HG02763 (cell line): ENCODE data around the gene PTOV1.
"Not testable (repeated sequence)": the region's sequence is repeated elsewhere in the genome, so short reads cannot be mapped to it uniquely, and the experiment has no call there.

ENCODE experiments used
- ATAC-seq: cut with Tn5 transposase; IDR thresholded peaks from one replicate; pipeline ENCODE4 v1.9.1; 2021; ENCODE audit warnings: mild to moderate bottlenecking, moderate library complexity; ENCODE audit not compliant: unreplicated experiment

The PTOV1 gene

DNA sequence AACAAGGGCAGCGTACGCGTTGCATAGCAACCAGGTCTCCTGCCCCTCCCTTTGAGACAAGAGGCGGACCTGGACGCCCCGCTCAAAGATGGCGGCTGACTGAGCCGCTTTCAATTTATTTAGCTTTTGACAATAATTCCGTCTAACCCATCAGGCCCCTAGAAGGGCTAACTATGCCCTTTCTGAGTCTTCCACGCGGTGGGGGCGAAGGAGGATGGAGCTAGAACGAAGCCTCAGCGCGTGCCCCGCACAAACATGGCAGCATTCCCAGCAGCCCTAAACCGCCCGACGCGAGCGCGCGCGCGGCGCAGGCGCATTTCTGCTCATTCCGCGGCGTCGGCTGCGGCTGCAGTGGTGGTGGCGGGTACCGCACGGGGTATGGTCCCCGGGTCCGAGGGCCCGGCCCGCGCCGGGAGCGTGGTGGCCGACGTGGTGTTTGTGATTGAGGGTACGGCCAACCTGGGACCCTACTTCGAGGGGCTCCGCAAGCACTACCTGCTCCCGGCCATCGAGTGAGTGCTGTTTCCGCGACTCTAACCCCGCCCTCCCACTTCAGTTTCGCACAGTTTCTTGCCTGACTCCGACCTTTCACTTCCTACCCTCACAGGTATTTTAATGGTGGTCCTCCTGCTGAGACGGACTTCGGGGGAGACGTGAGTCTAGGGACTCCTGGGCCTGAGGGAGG lies 32.9 kb upstream of the PTOV1 start, which contains the start of gene MED25:
Gene MED25, plus strand, starts transcription at position 326 of the 685 bp plus-strand sequence. Its CDS starts 53 bp downstream, at position 379.
- peak; percentile 66 for ATAC-seq

DNA sequence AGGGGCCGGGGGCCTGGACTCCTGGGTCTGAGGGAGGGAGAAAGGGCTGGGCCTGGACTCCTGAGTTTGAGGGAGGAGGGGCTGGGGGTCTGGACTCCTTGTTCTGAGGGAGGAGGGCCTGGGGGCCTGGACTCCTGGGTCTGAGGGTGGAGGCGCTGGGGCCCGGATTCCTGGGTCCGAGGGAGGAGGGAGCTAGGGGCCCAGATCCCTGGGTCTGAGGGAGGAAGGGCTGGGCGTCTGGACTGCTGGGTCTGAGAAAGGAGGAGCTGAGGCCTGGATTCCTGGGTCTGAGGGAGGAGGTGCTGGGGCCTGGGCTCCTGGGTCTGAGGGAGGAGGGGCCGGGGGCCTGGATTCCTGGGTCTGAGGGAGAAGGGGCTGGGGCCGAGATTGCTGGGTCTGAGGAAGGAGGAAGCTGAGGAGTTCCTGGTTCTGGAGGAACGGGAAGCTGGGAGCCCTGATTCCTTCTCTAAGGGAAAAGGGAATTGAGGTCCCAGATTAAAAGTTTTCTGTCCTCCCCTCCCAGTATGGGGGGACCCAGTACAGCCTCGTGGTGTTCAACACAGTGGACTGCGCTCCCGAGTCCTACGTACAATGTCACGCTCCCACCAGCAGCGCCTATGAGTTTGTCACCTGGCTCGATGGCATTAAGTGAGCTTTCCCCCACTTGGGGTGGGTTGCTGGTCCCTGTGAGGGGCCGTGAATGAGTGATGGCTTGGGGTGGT lies 32.1 kb upstream of the PTOV1 start:
- ATAC-seq = no peak

DNA sequence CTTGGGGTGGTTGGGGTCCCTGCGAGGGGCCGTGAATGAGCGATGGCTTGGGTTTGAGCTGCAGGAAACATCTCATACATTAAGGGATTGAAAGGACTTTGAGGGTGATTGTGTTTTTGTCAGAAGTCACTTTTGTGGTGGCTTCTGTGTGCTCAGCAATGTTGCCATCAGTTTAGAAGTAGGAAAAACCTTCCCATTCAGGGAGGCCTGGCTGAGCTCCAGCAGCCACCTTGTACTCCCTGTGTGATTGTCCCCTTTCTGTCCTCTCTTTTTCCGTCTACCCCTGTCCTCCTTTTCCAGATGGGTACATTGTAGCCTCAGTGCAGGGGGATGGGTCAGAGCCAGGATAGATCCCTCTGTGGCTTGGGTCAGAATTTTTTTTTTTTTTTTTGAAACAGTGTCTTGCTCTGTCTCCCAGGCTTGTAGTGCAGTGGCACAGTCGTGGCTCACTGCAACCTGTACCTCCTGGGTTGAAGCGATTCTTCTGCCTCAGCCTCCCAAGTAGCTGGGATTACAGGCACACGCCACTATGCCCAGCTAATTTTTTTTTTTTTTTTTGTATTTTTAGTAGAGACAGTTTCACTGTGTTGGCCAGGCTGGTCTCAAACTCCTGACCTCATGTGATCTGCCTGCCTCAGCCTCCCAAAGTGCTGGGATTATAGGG lies 31.4 kb upstream of the PTOV1 start:
- ATAC-seq = not testable (repeated sequence)

DNA sequence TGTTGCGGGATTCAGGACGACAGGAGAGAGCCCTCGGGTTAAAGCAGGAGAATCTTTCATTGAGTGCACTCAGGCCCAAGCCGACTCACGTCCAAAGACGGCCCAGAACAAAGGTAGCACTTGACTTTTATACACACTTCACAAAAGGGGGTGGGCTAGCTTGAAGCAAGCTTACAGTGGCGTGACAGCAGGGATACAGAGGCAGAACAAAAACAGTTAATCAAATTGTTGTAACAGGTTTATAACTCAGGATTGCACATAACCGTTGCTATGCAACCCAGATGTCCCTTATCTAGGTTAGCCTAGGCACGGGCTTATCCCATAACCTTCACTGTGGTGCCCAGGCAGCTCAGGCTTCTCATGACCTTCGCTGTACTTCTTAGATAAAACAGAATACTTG lies 30.8 kb upstream of the PTOV1 start:
- ATAC-seq = no peak

DNA sequence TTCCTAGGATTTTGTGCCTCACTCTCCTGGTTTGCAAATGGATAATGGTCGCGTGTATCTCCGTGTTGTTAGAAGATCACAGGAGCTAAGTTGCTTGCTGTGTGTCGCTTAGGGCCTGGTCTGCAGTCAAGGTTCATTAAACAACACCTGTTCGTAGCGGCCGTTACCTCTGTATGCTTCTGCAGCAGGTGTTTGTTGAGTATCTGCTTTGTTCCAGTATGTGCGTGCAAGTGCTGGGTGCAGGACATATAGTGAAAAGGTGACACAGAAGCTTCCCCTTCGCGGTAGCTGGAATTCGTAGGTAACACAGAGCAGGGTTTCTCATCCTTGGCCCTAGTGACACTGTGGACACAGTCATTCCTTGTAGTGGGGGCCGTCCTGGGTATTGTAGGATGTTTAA lies 27.5 kb upstream of the PTOV1 start:
- no peak for ATAC-seq

DNA sequence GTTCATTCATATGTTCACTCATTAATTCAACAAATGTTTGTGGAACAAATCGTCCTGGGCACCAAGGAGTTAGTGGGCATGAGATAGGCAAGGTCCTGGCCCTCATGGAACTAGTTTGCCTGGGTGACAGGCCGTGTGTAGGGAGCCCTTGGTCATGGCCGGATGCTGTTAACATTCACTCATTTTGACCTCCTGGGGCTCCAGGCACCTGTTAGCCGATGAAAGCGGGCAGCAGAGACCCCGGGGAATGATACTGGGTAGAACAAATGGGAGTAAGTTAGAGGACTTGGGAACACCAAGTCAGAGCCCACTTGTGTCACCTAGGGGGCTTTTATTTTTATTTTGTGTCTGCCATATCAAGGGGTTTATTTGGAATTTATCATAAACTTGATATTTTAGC lies 26.3 kb upstream of the PTOV1 start:
- ATAC-seq = no peak

DNA sequence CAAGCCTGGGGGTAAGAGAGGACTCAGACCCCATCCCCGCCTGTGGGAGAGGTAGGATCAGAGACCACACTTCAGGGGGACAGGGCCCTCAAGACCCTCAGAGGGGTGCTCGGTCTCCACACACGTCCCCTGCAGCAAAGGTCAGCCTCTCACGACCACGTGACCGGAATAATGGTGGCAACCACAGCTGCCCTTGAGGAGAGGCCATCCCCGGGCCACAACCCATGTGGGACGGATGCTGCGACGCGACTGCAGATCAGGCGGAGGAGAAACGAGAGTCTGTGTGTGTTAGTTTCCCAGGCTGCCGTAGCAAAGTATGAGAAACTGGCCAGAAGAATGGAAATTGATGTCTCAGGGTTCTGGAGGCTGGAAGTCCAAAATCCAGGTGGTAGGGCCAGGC lies 23.9 kb upstream of the PTOV1 start:
- ATAC-seq = no peak

DNA sequence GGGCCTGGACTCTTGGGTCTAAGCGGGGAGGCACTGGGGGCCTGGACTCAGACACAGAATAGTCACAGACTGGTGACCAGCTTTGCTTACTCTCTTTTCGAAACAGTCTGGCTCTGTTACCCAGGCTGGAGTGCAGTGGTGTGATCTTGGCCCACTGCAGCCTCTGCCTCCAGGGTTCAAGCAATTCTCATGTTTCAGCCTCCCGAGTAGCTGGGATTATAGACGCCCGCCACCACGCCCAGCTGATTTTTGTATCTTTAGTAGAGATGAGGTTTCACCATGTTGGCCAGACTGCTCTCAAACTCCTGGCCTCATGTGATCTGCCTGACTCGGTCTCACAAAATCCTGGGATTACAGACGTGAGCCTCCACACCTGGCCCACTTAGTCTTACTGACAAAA lies 21.8 kb upstream of the PTOV1 start:
- ATAC-seq = no peak

DNA sequence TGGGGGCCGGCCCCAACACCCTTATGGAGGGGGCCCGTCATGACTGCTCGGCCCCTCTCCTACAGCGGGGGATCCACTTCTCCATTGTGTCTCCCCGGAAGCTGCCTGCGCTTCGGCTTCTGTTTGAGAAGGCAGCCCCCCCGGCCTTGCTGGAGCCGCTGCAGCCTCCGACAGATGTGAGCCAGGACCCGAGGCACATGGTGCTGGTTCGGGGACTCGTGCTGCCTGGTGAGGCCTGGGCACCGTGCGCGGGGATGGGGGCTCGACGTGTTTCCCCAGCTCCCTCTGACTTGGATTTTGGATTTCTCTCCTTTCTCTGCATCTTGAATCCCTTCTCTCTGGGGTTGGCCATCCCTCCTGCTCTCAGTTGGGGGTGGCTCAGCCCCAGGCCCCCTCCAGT lies 21.2 kb upstream of the PTOV1 start:
- no peak for ATAC-seq

DNA sequence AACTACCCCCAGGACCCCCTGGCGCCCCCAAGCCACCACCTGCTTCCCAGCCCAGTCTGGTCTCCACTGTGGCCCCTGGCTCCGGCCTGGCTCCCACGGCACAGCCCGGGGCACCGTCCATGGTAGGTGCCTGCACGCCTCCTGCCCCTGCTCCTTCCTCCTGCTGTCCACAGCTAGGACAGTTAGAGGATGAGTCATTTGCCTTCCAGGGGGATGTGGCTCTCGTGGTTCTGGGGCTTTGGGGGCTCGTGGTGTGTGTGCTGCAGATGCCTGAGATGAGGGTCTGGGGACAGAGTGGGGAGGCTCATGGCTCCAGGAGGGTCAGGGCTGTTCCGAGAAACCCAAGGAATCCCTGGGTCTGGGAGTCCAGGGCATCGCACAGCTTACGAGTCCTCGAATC lies 20.2 kb upstream of the PTOV1 start:
- ATAC-seq = no peak

DNA sequence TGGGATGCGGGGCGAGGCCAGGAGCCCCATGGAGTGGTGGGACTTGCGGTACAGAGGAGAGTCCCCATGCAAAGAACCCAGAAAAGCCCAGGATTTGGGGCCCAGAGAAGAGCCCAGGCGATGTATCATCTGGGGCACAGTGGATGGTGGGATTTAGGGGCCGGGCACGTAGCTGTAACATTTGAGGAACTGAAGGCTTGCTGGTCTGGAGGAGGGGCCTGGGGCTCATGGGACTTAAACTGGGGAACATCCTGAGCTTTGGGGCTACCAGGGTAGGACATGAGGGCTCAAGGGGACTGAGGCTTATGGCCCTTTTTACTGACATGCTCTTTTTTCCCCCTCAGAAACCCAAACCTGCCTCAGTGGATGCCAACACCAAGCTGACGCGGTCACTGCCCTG lies 19.4 kb upstream of the PTOV1 start:
- ATAC-seq = no peak

DNA sequence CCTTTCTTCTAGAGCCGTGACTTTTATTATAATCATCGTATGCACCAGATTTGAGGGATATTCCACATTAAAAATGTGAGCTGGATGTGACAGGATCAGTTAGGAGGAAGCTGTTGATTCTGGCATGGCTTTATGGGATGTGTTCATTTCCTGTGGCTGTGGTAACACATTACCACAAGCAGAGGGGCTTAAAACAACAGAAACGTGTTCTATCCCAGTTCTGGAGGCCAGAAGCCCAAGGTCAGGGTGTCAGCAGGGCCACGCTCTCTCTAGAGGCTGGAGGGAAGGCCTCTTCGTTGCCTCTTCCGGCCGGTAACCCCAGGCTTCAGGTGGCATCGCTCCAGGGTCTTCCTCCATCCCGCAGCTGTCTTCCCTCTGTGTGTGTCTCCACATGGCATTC lies 18.4 kb upstream of the PTOV1 start:
- no peak for ATAC-seq

DNA sequence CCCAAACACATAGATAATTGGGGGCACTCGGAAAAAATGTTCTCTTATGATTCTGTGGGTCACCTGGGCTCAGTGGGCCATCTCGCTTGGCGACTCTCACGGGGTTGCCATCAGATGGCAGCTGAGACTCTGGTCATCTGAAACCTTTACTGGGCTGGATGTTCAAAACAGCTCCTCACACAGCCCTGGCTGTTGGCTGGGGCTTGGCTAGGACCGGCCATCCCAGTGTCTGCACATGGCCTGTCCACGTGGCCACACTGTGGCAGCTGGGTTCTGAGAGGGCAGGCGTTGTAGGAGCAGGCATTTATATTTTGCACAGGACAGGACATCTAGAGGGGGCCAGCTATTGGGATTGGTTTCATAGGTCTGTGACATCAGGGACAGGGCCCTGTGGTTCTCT lies 17.4 kb upstream of the PTOV1 start:
- no peak for ATAC-seq

DNA sequence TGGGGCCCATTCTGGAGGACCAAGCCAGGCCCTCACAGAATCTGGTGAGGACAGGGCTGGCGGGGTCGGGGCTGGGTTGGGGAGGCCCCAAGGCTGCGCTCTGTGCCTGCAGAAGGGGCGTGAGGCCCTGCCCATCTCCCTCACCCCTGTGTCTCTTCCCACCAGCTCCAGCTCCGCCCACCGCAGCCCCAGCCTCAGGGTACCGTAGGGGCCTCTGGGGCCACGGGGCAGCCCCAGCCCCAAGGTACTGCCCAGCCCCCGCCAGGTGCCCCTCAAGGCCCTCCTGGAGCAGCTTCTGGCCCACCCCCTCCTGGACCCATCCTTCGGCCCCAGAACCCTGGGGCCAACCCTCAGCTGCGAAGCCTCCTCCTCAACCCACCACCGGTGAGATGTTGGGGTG lies 15.4 kb upstream of the PTOV1 start:
- ATAC-seq = no peak

DNA sequence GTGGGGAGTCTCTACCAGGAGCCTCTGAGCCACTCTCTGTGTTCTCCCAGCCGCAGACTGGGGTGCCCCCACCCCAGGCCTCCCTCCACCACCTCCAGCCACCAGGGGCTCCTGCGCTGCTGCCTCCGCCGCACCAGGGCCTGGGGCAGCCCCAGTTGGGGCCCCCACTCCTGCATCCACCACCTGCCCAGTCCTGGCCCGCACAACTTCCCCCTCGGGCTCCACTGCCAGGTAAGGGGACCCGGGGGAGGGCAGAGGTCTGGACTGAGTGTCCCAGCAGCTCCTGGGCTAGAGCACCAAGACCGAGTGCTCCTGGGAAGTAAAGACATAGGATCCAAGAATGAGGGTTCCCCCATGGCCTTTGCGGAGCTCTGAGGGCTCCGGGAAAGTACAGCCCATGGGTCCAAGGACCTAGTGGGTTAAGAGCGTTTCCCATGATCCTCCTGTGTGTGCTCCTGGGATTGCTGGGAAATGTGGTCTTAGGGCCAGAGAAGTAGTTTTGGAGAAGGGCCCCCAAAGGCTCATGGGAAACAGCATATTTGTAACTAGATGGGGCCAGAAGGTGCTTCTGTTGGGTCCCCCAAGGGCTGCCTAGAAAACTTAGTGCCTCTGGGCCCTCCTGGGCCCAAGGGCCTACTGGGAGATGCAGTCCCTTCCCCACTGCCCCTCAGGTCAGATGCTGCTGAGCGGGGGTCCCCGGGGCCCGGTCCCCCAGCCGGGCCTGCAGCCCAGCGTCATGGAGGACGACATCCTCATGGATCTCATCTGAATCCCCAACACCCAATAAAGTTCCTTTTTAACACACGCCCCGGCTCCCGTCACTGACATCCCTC lies 14.6 kb upstream of the PTOV1 start:
- ATAC-seq = no peak

DNA sequence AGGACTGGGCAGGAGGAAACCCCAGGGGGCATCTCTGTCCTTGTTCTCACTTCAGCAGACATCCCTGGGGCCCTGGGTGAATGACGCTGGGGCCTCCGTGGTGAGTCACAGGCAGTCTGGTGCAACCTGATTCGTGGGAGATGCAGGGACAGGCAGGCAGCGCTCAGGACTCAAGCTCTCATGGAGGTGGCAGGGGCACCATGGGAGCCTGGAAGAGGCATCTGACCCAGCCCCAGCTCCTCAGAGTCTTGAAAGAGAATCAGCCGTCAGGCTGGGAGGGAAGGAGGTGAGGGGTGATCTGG lies 14.0 kb upstream of the PTOV1 start:
- no peak for ATAC-seq

DNA sequence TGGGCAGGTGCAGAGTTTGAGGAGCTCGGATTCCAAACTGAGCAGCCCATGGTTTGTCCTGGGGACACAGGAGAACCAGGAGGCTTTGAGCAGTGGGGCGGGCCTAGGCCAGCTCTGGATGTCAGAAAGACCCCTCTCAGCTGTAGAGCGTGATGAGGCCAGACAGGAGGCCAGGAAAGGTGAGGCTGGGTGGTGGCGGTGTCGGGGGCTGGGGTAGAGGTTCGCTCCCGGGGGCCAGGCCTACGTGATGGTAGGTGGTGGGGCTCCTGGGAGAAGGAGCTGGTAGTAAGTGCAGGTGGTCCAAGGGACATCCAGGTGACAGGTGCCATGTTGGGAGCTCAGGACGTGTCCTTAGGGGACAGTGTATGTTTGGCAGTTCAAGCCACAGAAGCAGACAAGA lies 13.5 kb upstream of the PTOV1 start:
- ATAC-seq = no peak

DNA sequence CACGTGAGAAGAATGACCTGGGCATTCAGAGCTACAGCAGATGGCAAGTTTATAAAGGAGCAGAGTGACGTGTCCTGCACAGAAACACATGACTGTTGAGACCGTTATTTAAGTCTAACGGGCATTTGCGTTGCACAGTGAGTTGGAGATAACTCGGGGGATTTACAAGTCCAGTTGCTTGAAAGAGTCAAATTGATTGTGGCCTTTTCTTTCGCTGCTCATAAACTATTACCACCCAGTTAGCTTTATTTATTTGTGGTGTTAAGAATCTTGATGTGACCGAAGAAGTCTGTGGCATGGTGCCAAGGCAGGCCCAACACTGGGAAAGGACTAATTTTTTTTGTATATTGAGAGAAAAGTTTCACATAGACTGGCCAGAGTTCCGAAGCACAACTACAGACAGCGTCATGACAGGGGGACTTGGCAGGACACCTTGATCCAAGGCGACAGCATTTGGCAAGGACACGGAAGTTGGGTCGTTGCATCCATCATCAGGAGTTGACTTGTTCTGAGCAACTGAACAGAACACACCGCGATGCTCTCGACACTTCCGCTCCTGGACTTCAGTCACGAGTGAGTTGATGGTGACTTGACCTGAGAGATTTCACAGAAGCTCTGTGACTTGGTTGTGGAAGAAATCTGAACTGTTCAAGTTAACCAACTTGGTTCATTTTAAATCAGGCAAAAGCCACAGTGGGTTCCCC lies 11.9 kb upstream of the PTOV1 start:
- no peak for ATAC-seq

DNA sequence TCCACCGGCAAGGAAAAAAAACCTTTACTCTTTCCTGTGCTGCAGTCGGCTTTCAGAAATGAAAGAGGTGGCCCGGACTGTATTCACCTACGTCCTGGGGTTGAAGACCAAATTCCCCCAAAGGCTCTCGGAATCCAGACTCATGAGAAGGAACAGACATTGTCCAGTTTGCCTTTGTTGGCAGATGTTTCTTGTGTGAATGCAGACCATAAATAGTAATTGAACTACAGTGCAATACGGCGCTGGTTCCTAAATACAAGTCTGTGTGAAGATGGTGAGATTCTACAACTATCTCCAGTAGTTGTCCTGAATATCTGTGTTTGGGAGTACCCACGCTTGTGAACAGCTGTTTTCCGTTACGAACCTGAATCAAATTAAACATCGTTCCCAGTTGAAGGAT lies 11.2 kb upstream of the PTOV1 start:
- ATAC-seq = no peak

DNA sequence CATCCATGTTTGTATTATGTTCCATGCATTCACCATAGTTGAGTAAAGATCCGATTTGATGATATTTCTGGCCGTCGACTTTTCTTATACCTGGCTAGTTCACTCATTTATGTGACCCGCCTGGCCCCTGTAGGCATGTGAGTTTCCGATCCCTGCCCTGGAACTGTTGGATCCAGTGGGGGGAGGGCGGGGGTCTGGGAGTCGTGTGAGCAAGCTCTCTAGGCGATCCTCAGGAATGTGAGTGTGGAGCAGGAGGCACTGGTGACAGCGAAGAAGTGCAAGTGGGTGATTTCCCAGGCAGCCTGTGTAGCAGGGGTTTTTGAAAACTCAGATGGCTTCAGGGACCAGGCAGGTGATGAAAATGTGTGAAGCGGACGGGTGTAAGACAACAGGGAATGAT lies 10.6 kb upstream of the PTOV1 start:
- no peak for ATAC-seq

DNA sequence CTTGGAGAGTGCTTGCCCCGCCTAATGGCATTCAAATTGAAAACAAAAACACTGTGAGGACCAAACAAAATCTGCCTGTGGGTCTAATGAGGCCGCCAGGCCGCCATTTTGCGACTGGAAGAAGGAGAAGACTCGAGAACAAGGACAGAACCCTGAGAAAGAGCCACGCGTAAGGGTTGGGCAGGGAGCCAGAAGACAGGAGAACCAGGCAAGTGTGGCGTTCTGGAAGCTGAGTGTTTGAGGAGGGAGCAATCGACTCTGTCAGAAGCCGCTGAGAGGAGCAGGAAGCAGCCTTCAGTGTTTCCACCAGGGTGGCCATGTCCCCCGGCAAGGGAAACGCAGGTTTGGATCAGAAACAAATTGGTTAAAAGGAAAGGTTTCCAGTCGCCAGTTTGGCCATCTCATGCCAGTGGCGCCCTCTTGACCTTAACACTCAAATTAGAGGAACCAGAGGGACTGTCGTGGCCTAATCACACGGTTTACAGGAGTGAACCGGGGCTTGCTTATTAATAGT lies 10.2 kb upstream of the PTOV1 start:
- no peak for ATAC-seq
